SU-DHL-6 (cell line): Measurements from ENCODE around the gene ATP10A.

ENCODE experiments used
- H2AFZ ChIP-seq: fragments of 200-600 bp; sonication (generic); 2 replicates; pipeline ENCODE4 v1.6.1; 2014; ENCODE audit warnings: low read depth, mild to moderate bottlenecking, moderate library complexity, mixed read lengths, antibody characterized with exemption, low read length; ENCODE audit not compliant: severe bottlenecking
- H3F3A ChIP-seq: fragments of 200-600 bp; shearing (Covaris generic); 2 replicates; pipeline ENCODE4 v1.6.0; 2016; ENCODE audit warnings: antibody characterized with exemption, mild to moderate bottlenecking; ENCODE audit not compliant: insufficient read depth
- H3K27ac ChIP-seq: fragments of 200-600 bp; sonication (generic); 2 replicates; pipeline ENCODE4 v1.5.1; 2016; ENCODE audit warnings: low read depth, mild to moderate bottlenecking, low read length, moderate library complexity, mixed read lengths
- H3K27me3 ChIP-seq: fragments of 200-600 bp; sonication (generic), shearing (Covaris generic); 2 replicates; pipeline ENCODE4 v1.6.0; 2014; ENCODE audit warnings: mild to moderate bottlenecking, low read length
- H3K36me3 ChIP-seq: fragments of 200-600 bp; sonication (generic); 2 replicates; pipeline ENCODE4 v1.6.1; 2014; ENCODE audit warnings: mild to moderate bottlenecking, low read length, mixed read lengths
- H3K4me2 ChIP-seq: fragments of 300-600, 200-600 bp; shearing (Covaris generic), sonication (generic); 2 replicates; pipeline ENCODE4 v1.6.0; 2014; ENCODE audit warnings: low read length, low read depth, mild to moderate bottlenecking; ENCODE audit not compliant: poor library complexity, severe bottlenecking
- H3K4me3 ChIP-seq: fragments of 200-600 bp; sonication (generic); 2 replicates; pipeline ENCODE4 v1.5.1; 2014; ENCODE audit warnings: antibody characterized with exemption, low read length, mild to moderate bottlenecking, mixed read lengths; ENCODE audit not compliant: insufficient read depth, poor library complexity, severe bottlenecking
- H3K79me2 ChIP-seq: fragments of 200-600 bp; sonication (generic); 2 replicates; pipeline ENCODE4 v1.6.1; 2014; ENCODE audit warnings: mild to moderate bottlenecking, low read length, moderate library complexity; ENCODE audit not compliant: insufficient read depth
- H3K9ac ChIP-seq: fragments of 200-600 bp; sonication (generic); 2 replicates; pipeline ENCODE4 v1.7.0; 2014; ENCODE audit warnings: mild to moderate bottlenecking, low read length
- H3K9me2 ChIP-seq: fragments of 200-600 bp; sonication (generic); replicated peaks from 2 replicates; pipeline ENCODE4 v1.6.1; 2014; ENCODE audit warnings: low read length; ENCODE audit not compliant: insufficient read depth
- H3K9me3 ChIP-seq: fragments of 200-600 bp; sonication (generic); 2 replicates; pipeline ENCODE4 v1.6.1; 2014; ENCODE audit warnings: low read length, mixed read lengths; ENCODE audit not compliant: insufficient read depth
- H4K20me1 ChIP-seq: fragments of 200-600 bp; sonication (generic); 2 replicates; pipeline ENCODE4 v1.6.1; 2014; ENCODE audit warnings: low read depth, mild to moderate bottlenecking, antibody characterized with exemption, low read length, moderate library complexity, mixed read lengths
- EZH2phosphoT487 ChIP-seq: fragments of 200-600 bp; sonication (generic), shearing (Covaris generic); conservative IDR thresholded peaks from 2 replicates; pipeline ENCODE4 v1.6.1; 2018; ENCODE audit warnings: mild to moderate bottlenecking, antibody characterized with exemption, low read length, moderate library complexity, mixed read lengths
- TF ChIP-seq, protein P1 (sequence below): fragments of 200-600 bp; sonication (generic); IDR thresholded peaks from one replicate; pipeline ENCODE4 v1.5.1; 2017; ENCODE audit warnings: antibody characterized with exemption, mild to moderate bottlenecking, low read length, moderate library complexity; ENCODE audit not compliant: insufficient read depth, poor library complexity, severe bottlenecking

Gene ATP10A

DNA sequence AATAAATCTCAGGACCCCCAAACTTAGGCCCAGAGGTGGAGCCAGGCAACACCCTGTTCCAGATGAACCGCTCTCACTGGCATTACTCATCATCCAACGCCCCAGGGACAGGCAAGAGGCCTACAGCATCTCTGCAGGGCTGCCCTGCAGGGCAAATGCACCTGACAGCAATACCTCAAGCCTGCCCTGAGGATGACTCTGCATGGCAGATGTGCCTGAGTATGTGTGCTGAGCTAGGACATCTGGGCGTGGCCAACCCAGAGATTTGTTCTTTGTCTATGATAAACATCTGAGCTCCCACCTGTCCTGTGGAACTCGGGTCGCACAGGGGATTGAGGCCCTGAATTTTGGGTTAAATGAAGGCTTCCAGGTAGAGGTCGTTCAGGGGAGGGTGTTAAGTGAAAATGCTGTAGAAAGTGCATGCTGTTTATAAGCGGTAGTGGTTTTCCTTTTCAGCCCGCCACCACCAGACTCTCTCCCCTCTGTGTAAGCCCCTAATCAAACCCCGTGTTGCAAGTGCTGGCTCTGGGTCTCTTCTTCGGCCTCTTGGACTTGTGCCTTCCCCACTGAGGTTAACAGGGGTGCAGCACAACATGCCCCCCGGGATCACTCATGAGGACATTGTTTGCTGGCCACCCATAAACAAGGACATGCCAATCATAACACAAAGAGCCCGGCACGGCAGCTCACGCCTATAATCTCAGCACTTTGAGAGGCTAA is 92.3 kb downstream of the ATP10A start:
- H3F3A ChIP-seq, result no peaks in the 10 kb centered on the region
- no peaks in the 10 kb centered on the region for H4K20me1 ChIP-seq
- H3K36me3 ChIP-seq, result no peaks in the 10 kb centered on the region
- H3K27ac ChIP-seq, result no peak overlapping the region
- H3K4me3 ChIP-seq, result no peak overlapping the region
- no peak overlapping the region for H3K4me2 ChIP-seq
- no peaks in the 10 kb centered on the region for H3K9me2 ChIP-seq
- H3K79me2 ChIP-seq, result no peaks in the 10 kb centered on the region
- no peak overlapping the region for H2AFZ ChIP-seq
- H3K9ac ChIP-seq, result no peak overlapping the region
- H3K9me3 ChIP-seq, result no peaks in the 10 kb centered on the region
- TF ChIP-seq, protein P1, sequence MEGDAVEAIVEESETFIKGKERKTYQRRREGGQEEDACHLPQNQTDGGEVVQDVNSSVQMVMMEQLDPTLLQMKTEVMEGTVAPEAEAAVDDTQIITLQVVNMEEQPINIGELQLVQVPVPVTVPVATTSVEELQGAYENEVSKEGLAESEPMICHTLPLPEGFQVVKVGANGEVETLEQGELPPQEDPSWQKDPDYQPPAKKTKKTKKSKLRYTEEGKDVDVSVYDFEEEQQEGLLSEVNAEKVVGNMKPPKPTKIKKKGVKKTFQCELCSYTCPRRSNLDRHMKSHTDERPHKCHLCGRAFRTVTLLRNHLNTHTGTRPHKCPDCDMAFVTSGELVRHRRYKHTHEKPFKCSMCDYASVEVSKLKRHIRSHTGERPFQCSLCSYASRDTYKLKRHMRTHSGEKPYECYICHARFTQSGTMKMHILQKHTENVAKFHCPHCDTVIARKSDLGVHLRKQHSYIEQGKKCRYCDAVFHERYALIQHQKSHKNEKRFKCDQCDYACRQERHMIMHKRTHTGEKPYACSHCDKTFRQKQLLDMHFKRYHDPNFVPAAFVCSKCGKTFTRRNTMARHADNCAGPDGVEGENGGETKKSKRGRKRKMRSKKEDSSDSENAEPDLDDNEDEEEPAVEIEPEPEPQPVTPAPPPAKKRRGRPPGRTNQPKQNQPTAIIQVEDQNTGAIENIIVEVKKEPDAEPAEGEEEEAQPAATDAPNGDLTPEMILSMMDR, result no peak
- TF ChIP-seq EZH2phosphoT487, result no peak
- H3K27me3 ChIP-seq, result no peaks in the 10 kb centered on the region

DNA sequence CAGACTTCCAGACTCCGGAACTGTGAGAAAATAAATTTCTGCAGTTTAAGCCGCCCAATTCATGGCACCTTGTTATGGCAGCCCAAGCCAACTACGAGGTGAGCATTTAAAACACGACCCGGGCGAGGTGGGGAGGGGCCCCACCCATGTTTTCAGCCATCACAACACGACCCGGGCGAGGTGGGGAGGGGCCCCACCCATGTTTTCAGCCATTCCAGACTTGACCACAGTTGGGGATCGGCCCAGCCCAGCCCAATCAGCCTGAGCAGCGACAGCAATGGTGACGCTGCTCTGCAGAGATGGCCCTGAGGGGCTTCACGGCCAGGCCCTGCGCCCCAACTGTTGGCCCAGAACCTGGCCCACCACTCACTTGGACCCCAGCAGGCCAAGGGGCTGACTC is 93.1 kb downstream of the ATP10A start:
- H3K27me3 ChIP-seq, result no peaks in the 10 kb centered on the region
- no peak overlapping the region for H3K4me3 ChIP-seq
- H3K36me3 ChIP-seq, result no peaks in the 10 kb centered on the region
- H3K27ac ChIP-seq, result no peak overlapping the region
- no peaks in the 10 kb centered on the region for H3K79me2 ChIP-seq
- no peak overlapping the region for H3K4me2 ChIP-seq
- no peak overlapping the region for H3K9ac ChIP-seq
- no peak overlapping the region for H2AFZ ChIP-seq
- no peaks in the 10 kb centered on the region for H3F3A ChIP-seq
- no peaks in the 10 kb centered on the region for H4K20me1 ChIP-seq
- H3K9me3 ChIP-seq, result no peaks in the 10 kb centered on the region
- no peaks in the 10 kb centered on the region for H3K9me2 ChIP-seq
- no peak for TF ChIP-seq EZH2phosphoT487
- TF ChIP-seq, protein P1, result no peak

DNA sequence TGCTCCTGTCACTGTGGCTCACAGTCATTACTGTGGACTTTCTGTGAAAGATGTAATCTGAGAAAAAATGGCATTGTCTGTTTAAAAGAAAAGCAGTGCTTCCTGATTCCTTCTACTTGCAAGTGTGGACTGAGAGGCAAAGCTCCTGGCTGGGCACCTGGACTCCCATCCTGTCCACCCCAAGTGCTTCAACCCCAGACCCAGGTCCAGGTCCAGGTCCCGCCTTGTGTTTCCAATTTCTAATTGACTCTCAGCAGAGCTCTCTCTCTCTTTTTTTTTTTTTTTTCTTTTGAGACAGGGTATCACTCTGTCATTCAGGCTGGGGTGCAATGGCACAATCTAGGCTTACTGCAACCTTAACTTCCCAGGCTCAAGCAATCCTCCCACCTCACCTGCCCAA is 94.9 kb downstream of the ATP10A start:
- TF ChIP-seq, protein P1, result no peak
- TF ChIP-seq EZH2phosphoT487, result no peak
- H3K9ac ChIP-seq, result no peak overlapping the region
- H3F3A ChIP-seq, result no peaks in the 10 kb centered on the region
- H3K9me2 ChIP-seq, result no peaks in the 10 kb centered on the region
- no peaks in the 10 kb centered on the region for H3K27me3 ChIP-seq
- H3K79me2 ChIP-seq, result no peaks in the 10 kb centered on the region
- H3K27ac ChIP-seq, result no peak overlapping the region
- no peak overlapping the region for H2AFZ ChIP-seq
- H4K20me1 ChIP-seq, result no peaks in the 10 kb centered on the region
- no peaks in the 10 kb centered on the region for H3K36me3 ChIP-seq
- H3K4me2 ChIP-seq, result no peak overlapping the region
- no peak overlapping the region for H3K4me3 ChIP-seq
- H3K9me3 ChIP-seq, result no peaks in the 10 kb centered on the region
